Stimulated activated CD8-positive, alpha-beta memory T cell treated with anti-CD3 and anti-CD28 coated beads, Interleukin-4, amount 100 ng/mL, for 24 hours (primary cell): ENCODE results near the gene CYS1.
"Not testable (repeated sequence)": the region's sequence is repeated elsewhere in the genome, so short reads cannot be mapped to it uniquely, and the experiment has no call there.

Experiments used
- DNase-seq: peaks from one replicate; pipeline ENCODE4 v3.0.0-alpha.2; 2020; ENCODE audit warnings: low read depth

Gene CYS1

DNA sequence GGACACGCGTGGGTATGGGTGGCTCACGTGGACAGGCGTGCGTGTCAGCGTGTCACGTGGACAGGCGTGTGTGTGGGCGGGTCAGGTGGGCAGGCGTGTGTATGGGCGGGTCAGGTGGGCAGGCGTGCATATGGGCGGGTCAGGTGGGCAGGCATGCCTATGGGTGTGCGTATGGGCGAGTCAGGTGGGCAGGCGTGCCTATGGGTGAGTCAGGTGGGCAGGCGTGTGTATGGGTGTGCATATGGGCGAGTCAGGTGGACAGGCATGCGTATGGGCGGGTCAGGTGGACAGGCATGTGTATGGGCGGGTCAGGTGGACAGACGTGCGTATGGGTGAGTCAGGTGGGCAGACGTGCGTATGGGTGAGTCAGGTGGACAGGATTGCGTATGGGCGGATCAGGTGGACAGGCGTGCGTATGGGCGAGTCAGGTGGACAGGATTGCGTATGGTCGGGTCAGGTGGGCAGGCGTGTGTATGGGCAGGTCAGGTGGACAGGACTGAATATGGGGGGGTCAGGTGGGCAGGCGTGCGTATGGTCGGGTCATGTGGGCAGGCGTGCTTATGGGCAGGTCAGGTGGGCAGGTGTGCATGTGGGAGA lies 67.7 kb downstream of the CYS1 start:
- DNase-seq = not testable (repeated sequence)

DNA sequence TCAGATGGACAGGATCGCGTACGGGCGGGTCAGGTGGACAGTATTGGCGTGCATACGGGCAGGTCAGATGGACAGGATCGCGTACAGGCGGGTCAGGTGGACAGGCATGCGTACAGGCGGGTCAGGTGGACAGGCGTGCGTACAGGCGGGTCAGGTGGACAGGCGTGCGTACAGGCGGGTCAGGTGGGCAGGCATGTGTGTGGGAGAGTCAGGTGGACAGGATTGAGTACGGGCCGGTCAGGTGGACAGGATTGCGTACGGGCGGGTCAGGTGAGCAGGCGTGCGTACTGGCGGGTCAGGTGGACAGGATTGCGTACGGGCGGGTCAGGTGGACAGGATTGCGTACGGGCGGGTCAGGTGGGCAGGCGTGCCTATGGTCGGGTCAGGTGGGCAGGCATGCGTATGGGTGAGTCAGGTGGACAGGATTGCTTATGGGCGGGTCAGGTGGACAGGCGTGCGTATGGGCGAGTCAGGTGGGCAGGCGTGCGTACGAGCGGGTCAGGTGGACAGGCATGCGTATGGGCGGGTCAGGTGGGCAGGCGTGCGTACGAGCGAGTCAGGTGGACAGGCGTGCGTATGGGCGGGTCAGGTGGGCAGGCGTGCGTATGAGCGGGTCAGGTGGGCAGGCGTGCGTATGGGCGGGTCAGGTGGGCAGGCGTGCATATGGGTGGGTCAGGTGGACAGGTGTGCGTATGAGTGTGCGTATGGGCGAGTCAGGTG lies 68.4 kb downstream of the CYS1 start:
- DNase-seq = not testable (repeated sequence)

DNA sequence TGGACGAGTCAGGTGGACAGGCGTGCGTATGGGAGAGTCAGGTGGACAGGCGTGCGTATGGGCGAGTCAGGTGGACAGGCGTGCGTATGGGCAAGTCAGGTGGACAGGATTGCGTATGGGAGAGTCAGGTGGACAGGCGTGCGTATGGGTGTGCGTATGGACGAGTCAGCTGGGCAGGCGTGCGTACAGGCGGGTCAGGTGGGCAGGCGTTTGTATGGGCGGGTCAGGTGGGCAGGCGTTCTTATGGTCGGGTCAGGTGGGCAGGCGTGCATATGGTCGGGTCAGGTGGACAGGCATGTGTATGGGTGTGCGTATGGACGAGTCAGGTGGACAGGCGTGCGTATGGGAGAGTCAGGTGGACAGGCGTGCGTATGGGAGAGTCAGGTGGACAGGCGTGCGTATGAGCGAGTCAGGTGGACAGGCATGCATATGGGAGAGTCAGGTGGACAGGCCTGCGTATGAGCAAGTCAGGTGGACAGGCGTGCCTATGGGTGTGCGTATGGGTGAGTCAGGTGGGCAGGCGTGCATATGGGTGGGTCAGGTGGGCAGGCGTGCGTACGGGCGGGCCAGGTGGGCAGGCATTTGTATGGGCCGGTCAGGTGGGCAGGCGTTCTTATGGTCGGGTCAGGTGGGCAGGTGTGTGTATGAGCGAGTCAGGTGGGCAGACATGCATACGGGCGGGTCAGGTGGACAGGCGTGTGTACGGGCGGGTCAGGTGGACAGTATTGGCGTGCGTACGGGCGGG lies 69.2 kb downstream of the CYS1 start:
- DNase-seq = not testable (repeated sequence)

DNA sequence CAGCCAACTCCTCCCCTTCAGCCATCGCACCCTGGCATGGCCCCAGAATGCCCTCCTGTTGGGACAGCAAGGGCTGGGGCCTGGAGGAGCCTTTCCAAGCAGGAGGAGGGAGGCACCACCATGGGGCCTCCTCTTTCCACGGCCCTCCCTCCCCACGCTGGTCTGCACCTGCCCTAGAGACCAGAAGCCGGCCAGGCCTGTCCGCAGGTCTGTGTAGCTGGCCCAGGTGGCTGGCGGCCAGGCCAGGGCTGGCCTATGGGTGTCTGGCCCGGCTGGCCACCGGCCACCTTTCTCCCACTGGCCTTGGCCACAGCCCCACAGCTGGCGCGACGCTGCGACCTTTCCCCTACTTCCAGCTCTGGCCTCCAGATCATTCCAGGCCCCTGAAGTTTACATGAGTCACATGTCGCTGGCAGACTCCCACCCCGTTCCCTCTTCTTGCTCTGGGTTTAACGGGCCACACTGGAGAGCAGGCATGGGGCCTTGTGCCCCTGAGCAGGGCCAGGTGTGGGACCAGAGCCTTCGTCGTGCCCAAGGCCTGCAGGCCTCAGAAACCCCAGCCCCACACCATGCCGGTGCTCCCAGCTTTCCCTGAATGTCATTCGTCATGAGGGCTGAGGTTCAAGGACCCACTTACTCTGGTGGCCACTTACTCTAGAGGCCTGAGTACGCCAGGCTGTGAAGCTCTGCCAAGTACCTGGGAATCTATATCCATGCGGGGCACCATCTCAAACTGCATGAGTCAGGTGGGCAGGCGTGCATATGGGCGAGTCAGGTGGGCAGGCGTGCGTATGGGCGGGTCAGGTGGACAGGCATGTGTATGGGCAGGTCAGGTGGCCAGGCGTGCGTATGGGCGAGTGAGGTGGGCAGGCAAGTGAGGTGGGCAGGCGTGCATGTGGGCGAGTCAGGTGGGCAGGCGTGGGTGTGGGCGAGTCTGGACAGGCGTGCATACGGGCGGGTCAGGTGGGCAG lies 70.1 kb downstream of the CYS1 start:
- DNase-seq = no peak

DNA sequence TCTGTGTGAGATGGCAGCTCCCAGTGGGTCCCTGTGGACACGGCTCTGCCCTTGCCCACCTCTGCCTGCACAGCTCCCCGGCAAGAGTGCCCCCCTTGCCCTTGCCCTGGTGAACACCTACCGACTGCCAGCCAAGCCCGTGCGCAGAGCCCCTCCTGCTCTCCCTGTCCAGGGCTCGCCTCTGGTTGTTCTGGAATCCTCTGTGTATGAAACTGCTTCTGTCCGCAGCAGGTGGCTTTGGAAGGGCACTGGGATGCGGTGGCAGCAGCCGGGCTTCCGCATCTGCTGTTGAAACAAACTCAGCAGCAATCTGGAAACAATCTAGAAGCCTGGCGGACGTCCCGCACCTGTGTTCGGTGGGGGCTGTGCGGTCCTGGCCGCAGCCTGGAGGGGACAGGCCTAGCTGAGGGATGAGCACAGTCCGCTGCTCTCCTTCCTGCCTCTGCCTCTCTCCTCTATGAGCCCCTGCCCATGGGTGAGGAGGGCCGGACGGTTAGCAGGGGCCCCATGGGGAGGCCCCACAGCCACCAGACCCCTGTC lies 70.9 kb downstream of the CYS1 start:
- no peak for DNase-seq

DNA sequence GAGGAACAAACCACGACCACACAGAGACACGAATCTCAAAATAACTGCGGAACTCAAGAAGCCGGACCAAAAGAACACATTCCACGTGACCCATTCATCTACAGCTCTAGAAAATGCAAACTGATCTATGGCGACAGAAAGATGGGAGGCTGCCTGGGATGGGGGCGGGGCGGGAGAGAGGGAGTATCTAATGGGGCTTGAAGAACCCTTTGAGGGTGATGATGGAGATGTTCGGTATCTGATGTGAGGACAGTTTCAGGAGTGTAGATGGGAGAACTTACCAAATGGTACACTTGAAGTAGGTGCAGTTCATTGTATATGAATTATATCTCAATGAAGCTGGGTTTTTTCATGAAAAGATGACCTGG lies 71.4 kb downstream of the CYS1 start:
- DNase-seq = no peak

DNA sequence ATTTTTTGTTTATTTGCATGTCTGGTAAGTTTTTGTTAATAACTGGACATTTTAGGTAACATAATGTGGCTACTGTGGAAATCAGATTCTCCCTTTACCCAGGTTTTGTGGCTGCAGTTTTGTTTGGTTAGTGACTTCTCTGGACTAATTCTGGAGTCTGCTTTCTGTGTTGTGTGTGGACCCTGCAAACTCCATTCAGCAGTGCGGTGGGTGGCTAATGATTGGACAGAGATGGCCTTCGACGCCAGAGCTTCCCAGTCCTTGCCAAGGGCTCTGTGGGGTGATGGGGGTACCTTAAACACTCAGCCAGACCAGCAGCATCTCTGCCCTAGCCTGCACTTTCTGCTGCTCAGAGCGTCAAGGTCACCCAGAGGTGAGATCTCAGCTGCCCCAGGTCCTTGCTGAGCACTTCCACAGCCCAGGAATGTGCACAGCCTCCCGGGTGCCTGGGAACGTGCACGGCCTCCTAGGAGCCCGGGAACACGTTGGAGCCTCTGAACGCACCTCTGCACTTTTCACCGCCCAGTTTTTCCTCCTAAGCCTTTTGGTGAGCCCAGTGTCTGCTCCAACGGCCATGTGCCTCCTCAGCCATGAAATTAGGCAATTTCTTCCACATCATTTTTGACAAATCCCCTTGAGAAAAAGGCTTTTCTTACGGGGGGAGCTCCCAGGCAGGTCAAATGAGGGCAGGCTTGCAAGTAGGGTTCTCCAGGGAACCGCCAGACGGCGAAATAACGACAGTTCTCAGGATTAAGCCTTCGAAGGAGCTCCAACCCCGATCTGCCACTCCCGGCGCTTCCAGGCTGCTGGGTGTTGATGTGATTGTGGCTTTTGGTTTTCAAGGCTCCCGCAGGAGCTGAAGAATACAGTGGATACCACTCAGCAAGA lies 72.0 kb downstream of the CYS1 start:
- DNase-seq = no peak

DNA sequence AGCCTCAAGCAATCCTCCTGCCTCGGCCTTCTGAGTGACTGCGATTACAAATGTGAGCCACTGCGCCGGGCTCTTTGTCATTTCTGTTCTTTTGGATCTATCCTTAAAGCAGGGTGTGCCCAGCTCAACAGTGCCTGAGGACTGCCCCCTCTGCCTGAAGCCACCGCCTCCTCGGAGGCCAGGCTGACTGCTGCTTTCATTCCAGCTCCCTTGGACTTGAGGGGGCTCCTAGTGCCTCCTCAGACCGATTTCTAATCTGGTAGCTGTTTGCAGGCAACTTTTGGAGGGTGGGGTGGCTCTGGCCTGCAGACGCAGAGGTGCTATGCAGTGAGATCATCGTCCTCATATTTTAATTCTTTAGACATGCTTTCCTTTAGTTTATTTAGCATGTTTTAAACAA lies 72.8 kb downstream of the CYS1 start:
- no peak for DNase-seq
